ENCODE data around the gene ZNF518A.

ZNF518A gene, protein sequence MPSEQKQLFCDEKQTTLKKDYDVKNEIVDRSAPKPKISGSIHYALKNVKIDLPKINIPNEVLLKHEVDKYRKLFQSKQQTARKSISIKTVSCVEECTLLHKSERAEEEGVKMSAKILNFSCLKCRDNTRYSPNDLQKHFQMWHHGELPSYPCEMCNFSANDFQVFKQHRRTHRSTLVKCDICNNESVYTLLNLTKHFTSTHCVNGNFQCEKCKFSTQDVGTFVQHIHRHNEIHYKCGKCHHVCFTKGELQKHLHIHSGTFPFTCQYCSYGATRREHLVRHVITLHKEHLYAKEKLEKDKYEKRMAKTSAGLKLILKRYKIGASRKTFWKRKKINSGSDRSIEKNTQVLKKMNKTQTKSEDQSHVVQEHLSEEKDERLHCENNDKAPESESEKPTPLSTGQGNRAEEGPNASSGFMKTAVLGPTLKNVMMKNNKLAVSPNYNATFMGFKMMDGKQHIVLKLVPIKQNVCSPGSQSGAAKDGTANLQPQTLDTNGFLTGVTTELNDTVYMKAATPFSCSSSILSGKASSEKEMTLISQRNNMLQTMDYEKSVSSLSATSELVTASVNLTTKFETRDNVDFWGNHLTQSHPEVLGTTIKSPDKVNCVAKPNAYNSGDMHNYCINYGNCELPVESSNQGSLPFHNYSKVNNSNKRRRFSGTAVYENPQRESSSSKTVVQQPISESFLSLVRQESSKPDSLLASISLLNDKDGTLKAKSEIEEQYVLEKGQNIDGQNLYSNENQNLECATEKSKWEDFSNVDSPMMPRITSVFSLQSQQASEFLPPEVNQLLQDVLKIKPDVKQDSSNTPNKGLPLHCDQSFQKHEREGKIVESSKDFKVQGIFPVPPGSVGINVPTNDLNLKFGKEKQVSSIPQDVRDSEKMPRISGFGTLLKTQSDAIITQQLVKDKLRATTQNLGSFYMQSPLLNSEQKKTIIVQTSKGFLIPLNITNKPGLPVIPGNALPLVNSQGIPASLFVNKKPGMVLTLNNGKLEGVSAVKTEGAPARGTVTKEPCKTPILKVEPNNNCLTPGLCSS (N-terminal part only)

GRCh38 chr10:96129387-96130325, at the start of gene ZNF518A:
TSS of gene ZNF518A (plus strand) at chr10:96130297. CDS start at chr10:96156323, 26,026 bp downstream.
- no peak for FAIRE-seq

GRCh38 chr10:96082153-96082552, 47.9 kb upstream of the ZNF518A start:
- no peak for FAIRE-seq

DNA sequence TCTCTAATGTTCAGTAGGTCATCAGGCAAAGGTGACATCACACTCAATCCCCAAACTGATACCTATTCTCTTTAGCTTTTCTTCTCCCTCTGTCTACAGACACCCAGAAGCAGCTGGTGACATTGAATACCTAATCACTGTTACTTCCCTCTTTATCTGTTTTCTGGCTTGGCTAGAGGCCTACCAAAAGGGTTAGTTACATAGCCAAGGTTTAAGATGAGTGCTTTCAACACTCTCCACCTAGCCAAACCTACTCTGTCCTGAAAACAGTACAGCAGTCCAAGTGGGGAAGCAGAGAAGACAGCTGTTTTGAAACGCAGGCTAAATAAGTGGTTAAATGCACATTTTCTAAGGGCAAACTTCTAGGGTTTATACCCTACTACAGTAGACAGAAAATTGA, 47.3 kb upstream of the ZNF518A start:
- FAIRE-seq = no peak

GRCh38 chr10:96089116-96089515, 41.0 kb upstream of the ZNF518A start:
- FAIRE-seq = no peak

GRCh38 chr10:96089670-96090462, 40.2 kb upstream of the ZNF518A start:
- FAIRE-seq = no peak

- no peak for FAIRE-seq
Measured at GRCh38 chr10:96090463-96090800, 39.7 kb upstream of the ZNF518A start.

- no peak for FAIRE-seq
Measured at GRCh38 chr10:96092999-96093767, 36.9 kb upstream of the ZNF518A start.

- no peak for FAIRE-seq
Measured at GRCh38 chr10:96093948-96094347, 36.1 kb upstream of the ZNF518A start.

GRCh38 chr10:96096958-96097357, 33.1 kb upstream of the ZNF518A start:
- FAIRE-seq = no peak

GRCh38 chr10:96097865-96098264, 32.2 kb upstream of the ZNF518A start:
- no peak for FAIRE-seq

GRCh38 chr10:96107623-96108038, 22.5 kb upstream of the ZNF518A start:
- FAIRE-seq = no peak

GRCh38 chr10:96112531-96112930, 17.6 kb upstream of the ZNF518A start:
- FAIRE-seq = no peak

DNA sequence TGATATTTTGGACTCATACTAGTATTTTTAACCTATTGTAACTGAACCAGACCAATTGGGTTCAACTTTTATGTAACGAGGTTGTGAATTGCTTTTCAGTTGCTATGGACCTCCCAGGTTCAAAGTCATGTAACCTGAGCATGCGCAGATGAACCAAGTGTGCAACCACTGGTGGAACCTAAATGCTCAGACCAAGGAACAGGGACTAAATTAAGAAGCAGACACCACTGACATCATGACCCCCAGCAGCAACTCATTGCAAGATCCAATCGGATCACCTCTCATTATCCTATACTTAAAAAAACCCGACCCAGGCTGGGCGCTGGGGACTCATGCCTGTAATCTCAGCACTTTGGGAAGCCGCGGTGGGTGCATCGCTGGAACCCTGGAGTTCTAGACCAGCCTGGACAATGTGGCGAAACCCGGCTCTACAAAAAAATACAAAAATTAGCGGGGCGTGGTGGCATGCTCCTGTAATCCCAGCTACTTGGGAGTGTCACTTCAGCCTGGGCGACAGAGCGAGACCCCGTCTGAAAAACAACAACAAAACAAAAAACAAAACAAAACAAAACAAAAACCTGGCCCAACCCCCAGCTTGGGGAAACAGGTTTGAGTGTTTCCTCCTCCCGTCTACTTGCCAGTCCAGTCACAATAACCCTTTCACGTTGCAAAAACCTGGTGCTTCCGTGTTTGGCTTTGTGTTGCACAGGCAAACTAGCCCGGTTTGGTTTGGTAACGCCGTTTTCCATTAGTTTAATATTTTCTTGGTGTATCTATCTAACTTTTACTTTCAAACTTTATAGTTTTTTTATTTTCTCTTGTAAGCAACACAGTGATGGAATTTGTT, 11.3 kb upstream of the ZNF518A start:
- FAIRE-seq = no peak

DNA sequence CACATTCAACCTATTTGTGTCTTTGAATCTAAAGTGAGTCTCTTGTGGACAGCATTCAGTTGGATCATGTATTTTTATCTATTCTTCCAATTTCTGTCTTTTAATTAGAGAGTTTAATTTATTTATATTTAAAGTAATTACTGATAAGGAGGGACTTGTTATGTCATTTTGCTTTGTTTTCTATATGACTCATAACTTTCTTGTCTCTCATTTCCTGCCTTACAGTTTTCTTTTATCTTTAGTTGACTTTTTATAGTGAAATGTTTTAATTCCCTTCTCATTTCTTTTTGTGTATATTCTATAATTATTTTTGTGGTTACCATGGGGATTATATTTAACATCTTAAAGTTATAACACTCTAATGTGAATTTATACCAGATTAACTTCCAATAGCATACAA, 7.3 kb upstream of the ZNF518A start:
- FAIRE-seq = no peak

- no peak for FAIRE-seq
Measured at GRCh38 chr10:96124230-96125141, 5.6 kb upstream of the ZNF518A start.

DNA sequence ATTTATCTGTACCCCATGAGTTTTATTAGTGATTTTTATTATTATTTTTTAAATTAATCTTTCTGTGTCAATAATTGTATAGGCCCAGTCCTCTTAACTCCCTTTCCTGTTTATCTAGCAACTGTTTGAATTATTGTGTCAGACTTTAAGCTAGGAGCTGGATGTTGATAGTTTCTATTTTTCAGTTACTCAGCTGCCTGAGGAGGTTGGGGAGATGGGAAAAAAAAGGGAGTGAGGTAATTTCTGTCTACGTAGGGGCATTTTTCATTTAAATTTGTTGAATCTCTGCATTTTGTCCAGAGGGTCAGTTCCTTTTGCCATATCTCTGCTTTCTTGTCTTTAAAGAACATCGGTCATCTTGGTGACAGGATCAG, 5.0 kb upstream of the ZNF518A start:
- FAIRE-seq = no peak

- FAIRE-seq = no peak
Measured at GRCh38 chr10:96130326-96130995, 364 bp downstream of the ZNF518A start.

DNA sequence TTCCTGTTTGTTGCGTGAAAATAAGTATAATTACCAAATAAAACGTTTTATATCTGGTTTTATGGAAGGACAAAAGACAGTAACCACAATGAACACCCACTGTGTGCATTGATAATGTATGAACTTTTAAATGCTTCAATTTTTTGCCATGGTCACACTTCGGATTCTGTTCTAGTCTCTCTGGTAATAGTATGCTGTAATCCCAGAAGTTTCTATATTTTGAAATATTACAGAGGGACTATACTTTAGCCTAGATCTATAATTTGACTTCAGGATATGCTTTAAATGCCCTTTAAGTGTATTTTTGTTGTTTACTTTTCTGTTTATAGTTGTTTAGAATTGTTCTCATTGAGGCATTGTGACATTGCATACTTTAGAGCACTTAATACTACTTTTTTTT, 1.5 kb downstream of the ZNF518A start:
- FAIRE-seq = no peak

Measured in TTC549 (cell line).